Gastroesophageal sphincter (tissue), 3 donors: ENCODE measurements around the gene SPDYA.

Experiments
- CTCF ChIP-seq, 4 experiments: fragments of 200-600 bp in 2 of 4; fragments of 450-650 bp in 2 of 4; sonication (generic) in 1 of 4; IDR thresholded peaks; one replicate each; pipeline ENCODE4 v1.5.1; 2017 to 2019; ENCODE audit warnings: antibody characterized with exemption in 4 of 4, mild to moderate bottlenecking in 2 of 4, moderate library complexity in 2 of 4
- POLR2A ChIP-seq, 2 donors: fragments of 450-650 bp; IDR thresholded peaks; one replicate each; pipeline ENCODE4 v1.6.1; 2017; ENCODE audit warnings: antibody characterized with exemption in 2 of 2, mild to moderate bottlenecking in 2 of 2, moderate library complexity in 1 of 2

GRCh38 chr2:28802975-28803429 is 7.6 kb upstream of the SPDYA start:
- no peak for TF ChIP-seq CTCF (IDR thresholded peaks at IDR 0.05)
- no peak for TF ChIP-seq POLR2A (IDR thresholded peaks at IDR 0.05)
